NCI-H1105 treated with DMSO at 0.1 percent for 48 hours (cell line): ENCODE results near the gene CD151.

Source experiments
- DNase-seq: peaks from one replicate; lab custom pipeline; 2025; lab: John Stamatoyannopoulos, UW

CD151 gene

GRCh38 chr11:815675-816432 lies 16.9 kb upstream of the CD151 start:
- DNase-seq: no peak

GRCh38 chr11:816433-816779 lies 16.3 kb upstream of the CD151 start:
- DNase-seq: no peak

GRCh38 chr11:818396-819128 lies 14.2 kb upstream of the CD151 start, which contains the start of gene PNPLA2:
PNPLA2 (plus strand) TSS chr11:818914; CDS start chr11:819719, 805 bp downstream.
- no peak for DNase-seq

GRCh38 chr11:819129-819931 lies 13.4 kb upstream of the CD151 start:
- peak; percentile 85 for DNase-seq

GRCh38 chr11:819943-820649 lies 12.7 kb upstream of the CD151 start:
- peak; percentile 90 for DNase-seq

DNA sequence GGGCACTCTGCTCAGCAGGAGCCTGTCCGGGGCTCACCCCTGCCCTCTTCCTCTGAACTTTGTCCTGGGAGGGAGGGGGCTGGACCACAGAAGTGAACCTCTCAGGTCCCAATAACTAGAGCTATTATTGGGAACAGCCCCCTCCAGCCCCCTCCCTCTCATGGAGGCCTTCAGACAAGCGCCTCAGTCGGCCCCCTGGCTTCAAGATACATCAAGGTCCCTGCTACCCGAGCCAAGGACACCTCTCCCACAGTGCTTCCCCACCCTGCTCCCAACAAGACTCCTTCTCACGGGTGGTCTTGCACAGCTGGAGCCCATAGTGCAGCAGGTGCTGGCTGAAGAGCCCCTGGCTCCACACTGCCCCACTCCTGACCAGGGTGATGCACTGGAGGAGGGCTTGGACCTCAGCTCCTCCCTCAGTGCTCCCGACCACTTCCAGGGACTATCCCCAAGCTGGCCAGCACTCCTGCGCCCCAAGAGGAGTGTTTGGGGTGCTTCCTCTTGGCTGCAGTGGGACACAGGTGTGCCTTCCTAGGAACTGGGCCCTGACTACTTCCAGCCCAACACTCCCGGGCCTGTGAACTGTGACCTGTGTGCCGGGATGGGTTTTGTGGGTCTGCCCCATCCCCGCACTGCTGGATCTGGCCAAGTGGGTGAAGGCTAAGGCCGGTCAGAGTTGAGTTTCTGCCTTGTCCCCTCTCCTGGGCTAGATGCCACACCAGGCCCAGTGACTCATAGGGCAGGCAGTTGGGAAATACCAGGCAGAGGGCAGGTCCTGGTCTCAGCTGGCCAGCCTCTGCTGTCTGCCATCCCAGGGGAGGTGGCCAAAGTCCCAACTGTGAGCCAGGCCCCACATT lies 11.9 kb upstream of the CD151 start:
- DNase-seq: no peak

- DNase-seq: no peak
Measured at GRCh38 chr11:821512-822371, 11.0 kb upstream of the CD151 start.

DNA sequence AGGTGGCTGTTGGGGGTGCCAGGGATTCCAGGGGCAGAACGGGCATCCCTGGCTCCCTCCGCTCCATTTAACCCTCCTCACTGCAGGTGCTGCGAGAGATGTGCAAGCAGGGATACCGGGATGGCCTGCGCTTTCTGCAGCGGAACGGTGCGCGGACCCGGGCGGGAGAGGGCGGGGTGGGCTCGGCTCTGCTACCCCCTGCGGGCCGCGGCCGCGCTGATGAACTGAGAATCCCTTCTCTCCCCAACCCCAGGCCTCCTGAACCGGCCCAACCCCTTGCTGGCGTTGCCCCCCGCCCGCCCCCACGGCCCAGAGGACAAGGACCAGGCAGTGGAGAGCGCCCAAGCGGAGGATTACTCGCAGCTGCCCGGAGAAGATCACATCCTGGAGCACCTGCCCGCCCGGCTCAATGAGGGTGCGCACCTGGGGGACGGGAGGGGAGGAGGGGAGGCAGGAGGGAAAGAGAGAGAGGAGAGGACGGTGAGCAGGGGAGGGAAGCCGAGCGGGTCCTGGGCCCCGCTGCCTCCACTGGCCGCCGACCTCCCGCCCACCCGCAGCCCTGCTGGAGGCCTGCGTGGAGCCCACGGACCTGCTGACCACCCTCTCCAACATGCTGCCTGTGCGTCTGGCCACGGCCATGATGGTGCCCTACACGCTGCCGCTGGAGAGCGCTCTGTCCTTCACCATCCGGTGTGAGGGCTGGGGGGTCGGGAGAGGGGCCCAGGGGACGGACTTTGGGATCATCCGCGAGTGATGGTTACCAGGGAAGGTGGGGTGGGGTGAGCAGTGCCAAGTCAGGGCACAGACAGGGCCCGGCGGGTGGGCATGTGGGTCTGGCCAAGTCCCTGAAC lies 9.1 kb upstream of the CD151 start:
- peak; percentile 70 for DNase-seq

- peak; percentile 91 for DNase-seq
Measured at GRCh38 chr11:824292-824880, 8.4 kb upstream of the CD151 start.

DNA sequence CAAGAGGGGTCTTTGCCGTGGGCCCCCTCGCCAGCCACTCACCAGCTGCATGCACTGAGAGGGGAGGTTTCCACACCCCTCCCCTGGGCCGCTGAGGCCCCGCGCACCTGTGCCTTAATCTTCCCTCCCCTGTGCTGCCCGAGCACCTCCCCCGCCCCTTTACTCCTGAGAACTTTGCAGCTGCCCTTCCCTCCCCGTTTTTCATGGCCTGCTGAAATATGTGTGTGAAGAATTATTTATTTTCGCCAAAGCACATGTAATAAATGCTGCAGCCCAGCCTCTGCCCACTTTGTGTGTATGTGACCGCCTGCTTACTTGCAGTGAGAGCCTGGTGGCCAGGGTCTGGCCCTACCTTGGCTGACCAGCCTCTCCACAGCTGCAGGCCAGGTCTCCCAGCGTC lies 7.8 kb upstream of the CD151 start:
- DNase-seq: peak; percentile 69

GRCh38 chr11:825366-826226 lies 7.2 kb upstream of the CD151 start:
- no peak for DNase-seq

DNA sequence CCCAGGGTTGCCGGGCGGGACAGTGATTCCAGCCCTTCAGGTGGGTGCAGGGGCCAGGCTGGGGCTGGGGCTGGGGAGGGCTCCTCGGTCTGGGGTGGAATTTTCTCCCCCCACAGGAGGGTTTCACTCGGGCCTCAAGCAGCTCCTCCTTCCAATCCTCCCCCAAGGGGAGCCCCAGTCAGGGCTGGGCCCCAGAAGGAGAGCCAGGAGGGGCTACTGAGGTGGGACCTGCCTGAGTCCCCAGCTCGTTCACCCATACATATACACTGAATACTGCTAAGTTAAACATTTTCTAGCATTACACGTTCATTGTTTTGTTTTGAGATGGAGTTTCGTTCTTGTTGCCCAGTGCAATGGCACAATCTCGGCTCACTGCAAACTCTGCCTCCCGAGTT lies 6.5 kb upstream of the CD151 start:
- DNase-seq: no peak

GRCh38 chr11:826836-827145 lies 6.0 kb upstream of the CD151 start:
- no peak for DNase-seq

DNA sequence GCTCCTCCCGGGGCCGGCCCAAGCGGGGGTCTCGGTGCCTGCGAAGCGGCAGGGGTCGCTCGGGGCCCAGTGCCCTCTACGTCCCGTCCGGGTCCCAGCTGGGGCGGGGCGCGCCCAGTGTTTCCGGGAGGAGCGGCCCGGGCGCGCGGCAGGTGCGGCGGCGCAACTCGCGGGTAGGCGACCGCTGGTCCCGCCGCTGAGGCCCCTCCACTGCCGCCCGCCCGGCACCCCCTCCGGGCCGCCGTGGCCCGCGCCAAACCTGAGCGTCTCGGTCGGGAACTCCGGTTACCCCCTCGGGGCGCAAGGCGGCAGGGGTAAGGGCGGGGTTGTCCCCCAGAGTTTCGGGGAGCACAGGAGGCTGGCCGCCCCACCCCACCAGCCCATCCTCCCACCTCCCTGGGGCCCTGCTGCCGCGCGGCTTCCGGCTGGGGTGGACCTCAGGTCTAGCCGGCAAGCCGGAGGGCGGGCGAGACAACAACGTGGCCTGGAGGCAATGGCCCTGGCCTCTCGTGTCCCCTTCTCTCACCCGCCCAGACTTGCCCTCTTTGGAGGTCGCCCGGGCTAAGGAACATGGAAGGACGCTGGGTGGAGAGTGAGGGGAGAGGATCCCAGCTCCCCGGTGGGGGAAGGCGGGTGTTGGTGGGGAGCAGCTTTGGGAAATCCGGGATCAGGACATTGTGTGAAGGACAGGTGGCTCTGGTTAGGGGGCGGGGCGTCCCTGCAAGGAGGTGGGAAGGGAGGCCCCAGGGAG lies 5.4 kb upstream of the CD151 start:
- no peak for DNase-seq

- no peak for DNase-seq
Measured at GRCh38 chr11:827897-828192, 4.9 kb upstream of the CD151 start, which contains the start of gene CRACR2B. CRACR2B (plus strand) TSS chr11:827919; CDS start chr11:828608, 689 bp downstream.

- DNase-seq: no peak
Measured at GRCh38 chr11:828506-829175, 4.1 kb upstream of the CD151 start.
